ENCODE data around the gene INTS7.

The INTS7 gene

DNA sequence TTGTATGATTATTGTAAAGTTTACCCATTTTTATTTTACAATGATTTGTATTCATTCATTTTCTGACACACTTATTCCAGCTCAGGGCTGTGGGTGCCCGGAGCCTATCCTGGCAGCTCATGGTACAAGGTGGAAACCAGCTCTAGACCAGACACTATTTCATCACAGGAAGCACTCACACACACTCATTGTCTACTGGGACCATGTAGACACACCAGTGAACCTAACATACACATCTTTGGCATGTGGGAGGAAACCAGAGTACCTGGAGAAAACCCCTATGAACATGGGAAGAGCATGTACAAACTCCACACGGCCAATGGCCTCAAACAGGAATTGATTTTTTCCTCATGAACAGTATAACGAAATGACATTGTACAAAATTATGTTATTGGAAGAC, 2.5 kb upstream of the INTS7 start:
- no peaks in the 10 kb centered on the region for H3K9me3 ChIP-seq (ENCODE audit: insufficient read depth, low read depth, low read length)
- H3K4me1 ChIP-seq (ENCODE audit: control insufficient read depth in 1 of 2, insufficient read depth in 2 of 2, low read length in 2 of 2), result no peaks in the 10 kb centered on the region
- no peak overlapping the region for H4K8ac ChIP-seq (ENCODE audit: low read depth, low read length)
- H2AFZ ChIP-seq (ENCODE audit: insufficient read depth, low read length, poor library complexity), result no peak overlapping the region
- no peak overlapping the region for H2BK120ac ChIP-seq (ENCODE audit: insufficient read depth, low read length, poor library complexity)
- no peaks in the 10 kb centered on the region for H3K27me3 ChIP-seq (ENCODE audit: insufficient read depth, low read length)
- WGBS (ENCODE audit: extremely low coverage, insufficient coverage, insufficient read length), result no CpG with 5 or more reads among the region's 3 CpGs
- H3K14ac ChIP-seq (ENCODE audit: low read length), result no peak overlapping the region
- H3K9ac ChIP-seq (ENCODE audit: low read length), result no peak overlapping the region
- no peak overlapping the region for H3K4ac ChIP-seq (ENCODE audit: low read depth, low read length)
- H3K27ac ChIP-seq (ENCODE audit: low read depth, low read length), result no peak overlapping the region
- peaks cover 2% of the 10 kb centered on the region for H3K79me1 ChIP-seq (ENCODE audit: low read length)
- no peak for DNase-seq
- no peak overlapping the region for H2BK5ac ChIP-seq (ENCODE audit: low read depth, low read length, poor library complexity)
- no peak overlapping the region for H2BK12ac ChIP-seq (ENCODE audit: low read length)
- no peak overlapping the region for H3K4me2 ChIP-seq (ENCODE audit: low read length)
- no peak overlapping the region for H3K23ac ChIP-seq (ENCODE audit: low read length)
- H3K4me3 ChIP-seq (ENCODE audit: low read depth, low read length), result no peak overlapping the region
- peaks cover 4% of the 10 kb centered on the region for H3K79me2 ChIP-seq (ENCODE audit: control insufficient read depth, insufficient read depth, low read length, poor library complexity)
- no peak overlapping the region for H4K12ac ChIP-seq (ENCODE audit: low read depth, low read length)
- no peaks in the 10 kb centered on the region for H3K36me3 ChIP-seq (ENCODE audit: control insufficient read depth in 1 of 2, insufficient read depth in 2 of 2, low read length in 2 of 2)
- no peak overlapping the region for H3K18ac ChIP-seq (ENCODE audit: low read length)
- H4K91ac ChIP-seq (ENCODE audit: low read depth, low read length), result no peak overlapping the region
- no peak overlapping the region for H2AK5ac ChIP-seq (ENCODE audit: low read length)

DNA sequence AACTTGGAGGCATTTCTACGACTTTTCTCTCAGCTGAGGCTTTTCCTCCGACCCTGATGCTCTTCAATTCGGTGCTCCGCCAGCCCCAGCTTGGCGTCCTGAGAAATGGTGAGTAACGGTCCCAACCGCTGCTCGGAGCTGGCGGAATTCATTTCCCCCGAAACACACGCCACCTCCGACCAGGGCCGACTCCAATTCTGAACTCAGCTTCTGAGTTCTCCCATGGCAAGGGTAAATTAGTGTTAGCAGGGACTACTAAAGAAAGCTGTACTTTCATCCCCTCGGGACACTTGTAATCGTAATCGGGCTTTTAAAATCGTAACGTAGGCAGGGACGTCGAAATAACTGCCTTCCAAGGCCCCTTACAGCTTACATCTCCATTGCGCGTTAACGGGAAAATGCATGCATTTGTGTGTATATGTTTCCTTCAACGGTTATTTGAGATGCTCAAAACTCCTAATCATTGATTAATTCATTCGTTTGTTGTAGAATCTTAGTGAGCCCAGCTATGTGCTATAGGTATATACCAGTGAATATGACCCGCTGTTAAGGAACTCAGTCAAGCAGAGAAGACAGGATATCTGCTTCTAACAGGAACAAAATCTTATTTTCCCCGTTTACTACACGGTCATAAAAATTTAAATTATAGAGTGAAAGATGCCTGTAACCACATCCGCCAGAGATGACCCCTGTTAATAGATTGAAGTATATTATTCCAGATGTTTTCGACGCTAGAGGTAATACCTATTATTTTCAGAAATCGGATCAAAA, 663 bp upstream of the INTS7 start:
- Histone ChIP-seq H4K8ac (ENCODE audit: low read depth, low read length) (peak overlapping the region; percentile 58), H3K14ac (ENCODE audit: low read length) (peak overlapping the region; percentile 69), H3K9me3 (ENCODE audit: insufficient read depth, low read depth, low read length) (no peaks in the 10 kb centered on the region), H3K4me1 (ENCODE audit: control insufficient read depth in 1 of 2, insufficient read depth in 2 of 2, low read length in 2 of 2) (no peaks in the 10 kb centered on the region), H2BK120ac (ENCODE audit: insufficient read depth, low read length, poor library complexity) (no peak overlapping the region), H3K4me2 (ENCODE audit: low read length) (peak overlapping the region; percentile 95), H3K79me2 (ENCODE audit: control insufficient read depth, insufficient read depth, low read length, poor library complexity) (peaks cover 4% of the 10 kb centered on the region), H4K12ac (ENCODE audit: low read depth, low read length) (peak overlapping the region; percentile 77), H4K91ac (ENCODE audit: low read depth, low read length) (no peak overlapping the region), H3K4ac (ENCODE audit: low read depth, low read length) (peak overlapping the region; percentile 42), H3K27me3 (ENCODE audit: insufficient read depth, low read length) (no peaks in the 10 kb centered on the region), H2BK5ac (ENCODE audit: low read depth, low read length, poor library complexity) (no peak overlapping the region), H3K23ac (ENCODE audit: low read length) (no peak overlapping the region), H3K9ac (ENCODE audit: low read length) (peak overlapping the region; percentile 85), H3K27ac (ENCODE audit: low read depth, low read length) (peak overlapping the region; percentile 27), H2AK5ac (ENCODE audit: low read length) (no peak overlapping the region), H3K79me1 (ENCODE audit: low read length) (peaks cover 2% of the 10 kb centered on the region), H3K4me3 (ENCODE audit: low read depth, low read length) (peak overlapping the region; percentile 96), H3K36me3 (ENCODE audit: control insufficient read depth in 1 of 2, insufficient read depth in 2 of 2, low read length in 2 of 2) (no peaks in the 10 kb centered on the region), H3K18ac (ENCODE audit: low read length) (peak overlapping the region; percentile 67), H2BK12ac (ENCODE audit: low read length) (no peak overlapping the region), H2AFZ (ENCODE audit: insufficient read depth, low read length, poor library complexity) (peak overlapping the region; percentile 97)
- no CpG with 5 or more reads among the region's 32 CpGs for WGBS (ENCODE audit: extremely low coverage, insufficient coverage, insufficient read length)
- peak in 1 of 2 donors; percentile 1 for DNase-seq

DNA sequence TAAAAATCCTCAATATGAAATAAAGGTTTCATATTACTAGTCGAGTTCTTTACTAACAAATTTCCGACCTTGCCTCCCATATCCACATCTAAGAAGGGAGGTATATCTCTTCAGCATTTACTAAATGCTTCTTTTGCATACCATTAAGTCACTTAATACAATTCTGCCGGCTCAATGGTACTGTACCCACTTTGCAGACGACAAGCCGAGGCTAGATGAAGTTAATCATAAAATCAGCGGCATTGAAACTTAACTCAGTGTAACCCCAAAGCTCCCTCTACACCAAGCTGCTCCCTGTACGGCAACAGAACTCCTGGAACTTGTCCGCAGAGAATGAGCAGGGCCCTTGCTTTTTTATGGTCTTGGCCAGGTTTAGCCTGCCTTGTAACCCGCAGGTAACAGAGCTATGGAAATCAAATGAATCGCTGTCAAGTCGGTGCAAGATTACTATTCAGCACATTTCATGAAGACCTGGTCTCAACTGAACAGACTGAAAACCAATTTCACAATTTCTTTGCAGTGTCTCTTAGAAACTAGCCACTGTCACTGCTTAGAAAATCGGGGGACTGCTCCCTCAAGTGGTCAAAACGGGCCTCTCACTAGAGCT, 738 bp downstream of the INTS7 start:
- DNase-seq, result no peak
- no peak overlapping the region for H4K91ac ChIP-seq (ENCODE audit: low read depth, low read length)
- H4K8ac ChIP-seq (ENCODE audit: low read depth, low read length), result no peak overlapping the region
- H3K27me3 ChIP-seq (ENCODE audit: insufficient read depth, low read length), result no peaks in the 10 kb centered on the region
- no peaks in the 10 kb centered on the region for H3K9me3 ChIP-seq (ENCODE audit: insufficient read depth, low read depth, low read length)
- H3K4me2 ChIP-seq (ENCODE audit: low read length), result peak overlapping the region; percentile 100
- H3K36me3 ChIP-seq (ENCODE audit: control insufficient read depth in 1 of 2, insufficient read depth in 2 of 2, low read length in 2 of 2), result no peaks in the 10 kb centered on the region
- H2AK5ac ChIP-seq (ENCODE audit: low read length), result no peak overlapping the region
- H3K79me1 ChIP-seq (ENCODE audit: low read length), result peaks cover 2% of the 10 kb centered on the region
- no peak overlapping the region for H2BK5ac ChIP-seq (ENCODE audit: low read depth, low read length, poor library complexity)
- H3K4me1 ChIP-seq (ENCODE audit: control insufficient read depth in 1 of 2, insufficient read depth in 2 of 2, low read length in 2 of 2), result no peaks in the 10 kb centered on the region
- H3K9ac ChIP-seq (ENCODE audit: low read length), result peak overlapping the region; percentile 96
- H3K14ac ChIP-seq (ENCODE audit: low read length), result no peak overlapping the region
- no CpG with 5 or more reads among the region's 13 CpGs for WGBS (ENCODE audit: extremely low coverage, insufficient coverage, insufficient read length)
- H3K4me3 ChIP-seq (ENCODE audit: low read depth, low read length), result peak overlapping the region; percentile 75
- H2BK12ac ChIP-seq (ENCODE audit: low read length), result no peak overlapping the region
- no peak overlapping the region for H2BK120ac ChIP-seq (ENCODE audit: insufficient read depth, low read length, poor library complexity)
- H4K12ac ChIP-seq (ENCODE audit: low read depth, low read length), result no peak overlapping the region
- no peak overlapping the region for H3K23ac ChIP-seq (ENCODE audit: low read length)
- H3K4ac ChIP-seq (ENCODE audit: low read depth, low read length), result no peak overlapping the region
- no peak overlapping the region for H3K18ac ChIP-seq (ENCODE audit: low read length)
- H2AFZ ChIP-seq (ENCODE audit: insufficient read depth, low read length, poor library complexity), result no peak overlapping the region
- H3K27ac ChIP-seq (ENCODE audit: low read depth, low read length), result no peak overlapping the region
- H3K79me2 ChIP-seq (ENCODE audit: control insufficient read depth, insufficient read depth, low read length, poor library complexity), result peaks cover 4% of the 10 kb centered on the region

DNA sequence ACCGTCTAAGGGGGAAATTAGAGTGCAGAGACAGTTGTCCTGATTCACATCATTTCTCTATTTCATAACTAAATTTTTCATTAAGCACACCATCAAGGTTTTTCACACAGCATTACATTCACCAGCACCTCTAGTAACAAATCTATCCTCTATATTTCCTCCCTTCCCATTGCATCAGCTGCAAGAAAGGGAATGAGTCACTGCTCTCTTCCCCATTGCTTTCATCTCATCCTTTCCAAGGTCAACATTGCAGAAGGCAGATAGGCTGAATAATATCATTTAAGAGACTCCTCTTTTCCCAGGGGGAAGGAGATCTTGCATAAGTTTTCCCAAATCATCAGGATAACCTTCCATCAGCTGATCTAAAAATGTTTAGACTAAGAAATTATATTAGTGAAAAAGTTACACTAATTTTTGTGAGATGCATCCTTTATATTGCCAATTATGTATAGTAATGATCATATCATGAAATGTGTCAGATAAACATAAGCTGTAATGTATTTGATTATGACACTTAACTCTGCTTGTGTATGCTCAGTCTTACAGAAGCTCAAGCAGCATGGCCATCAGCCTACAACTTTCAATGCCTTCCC, 4.3 kb downstream of the INTS7 start:
- H4K8ac ChIP-seq (ENCODE audit: low read depth, low read length), result no peak overlapping the region
- no peak overlapping the region for H3K14ac ChIP-seq (ENCODE audit: low read length)
- H2BK5ac ChIP-seq (ENCODE audit: low read depth, low read length, poor library complexity), result no peak overlapping the region
- no peak overlapping the region for H2BK12ac ChIP-seq (ENCODE audit: low read length)
- H4K12ac ChIP-seq (ENCODE audit: low read depth, low read length), result no peak overlapping the region
- no peaks in the 10 kb centered on the region for H3K36me3 ChIP-seq (ENCODE audit: control insufficient read depth in 1 of 2, insufficient read depth in 2 of 2, low read length in 2 of 2)
- no peak overlapping the region for H3K4me2 ChIP-seq (ENCODE audit: low read length)
- H3K27me3 ChIP-seq (ENCODE audit: insufficient read depth, low read length), result no peaks in the 10 kb centered on the region
- no peak overlapping the region for H3K23ac ChIP-seq (ENCODE audit: low read length)
- WGBS (ENCODE audit: extremely low coverage, insufficient coverage, insufficient read length), result no CpG with 5 or more reads among the region's 1 CpG
- no peak overlapping the region for H2AFZ ChIP-seq (ENCODE audit: insufficient read depth, low read length, poor library complexity)
- H3K18ac ChIP-seq (ENCODE audit: low read length), result no peak overlapping the region
- H3K9ac ChIP-seq (ENCODE audit: low read length), result no peak overlapping the region
- no peak overlapping the region for H3K4ac ChIP-seq (ENCODE audit: low read depth, low read length)
- no peak overlapping the region for H3K4me3 ChIP-seq (ENCODE audit: low read depth, low read length)
- no peaks in the 10 kb centered on the region for H3K9me3 ChIP-seq (ENCODE audit: insufficient read depth, low read depth, low read length)
- H3K79me2 ChIP-seq (ENCODE audit: control insufficient read depth, insufficient read depth, low read length, poor library complexity), result peaks cover 4% of the 10 kb centered on the region
- peaks cover 2% of the 10 kb centered on the region for H3K79me1 ChIP-seq (ENCODE audit: low read length)
- H4K91ac ChIP-seq (ENCODE audit: low read depth, low read length), result no peak overlapping the region
- no peak overlapping the region for H3K27ac ChIP-seq (ENCODE audit: low read depth, low read length)
- H2AK5ac ChIP-seq (ENCODE audit: low read length), result no peak overlapping the region
- no peaks in the 10 kb centered on the region for H3K4me1 ChIP-seq (ENCODE audit: control insufficient read depth in 1 of 2, insufficient read depth in 2 of 2, low read length in 2 of 2)
- DNase-seq, result peak in 1 of 2 donors; percentile 39
- no peak overlapping the region for H2BK120ac ChIP-seq (ENCODE audit: insufficient read depth, low read length, poor library complexity)

Measured in trophoblast cell (in vitro differentiated cells and primary cell).